ENCODE results near the gene SYT12. TPM values are rescaled to one million over a fixed set of nuclear protein-coding genes. Genes with fewer than 3 reads are reported as not detected.

SYT12 gene
- total RNA-seq, 2 donors from 2014 or later = 0.91 to 1.1 TPM

DNA sequence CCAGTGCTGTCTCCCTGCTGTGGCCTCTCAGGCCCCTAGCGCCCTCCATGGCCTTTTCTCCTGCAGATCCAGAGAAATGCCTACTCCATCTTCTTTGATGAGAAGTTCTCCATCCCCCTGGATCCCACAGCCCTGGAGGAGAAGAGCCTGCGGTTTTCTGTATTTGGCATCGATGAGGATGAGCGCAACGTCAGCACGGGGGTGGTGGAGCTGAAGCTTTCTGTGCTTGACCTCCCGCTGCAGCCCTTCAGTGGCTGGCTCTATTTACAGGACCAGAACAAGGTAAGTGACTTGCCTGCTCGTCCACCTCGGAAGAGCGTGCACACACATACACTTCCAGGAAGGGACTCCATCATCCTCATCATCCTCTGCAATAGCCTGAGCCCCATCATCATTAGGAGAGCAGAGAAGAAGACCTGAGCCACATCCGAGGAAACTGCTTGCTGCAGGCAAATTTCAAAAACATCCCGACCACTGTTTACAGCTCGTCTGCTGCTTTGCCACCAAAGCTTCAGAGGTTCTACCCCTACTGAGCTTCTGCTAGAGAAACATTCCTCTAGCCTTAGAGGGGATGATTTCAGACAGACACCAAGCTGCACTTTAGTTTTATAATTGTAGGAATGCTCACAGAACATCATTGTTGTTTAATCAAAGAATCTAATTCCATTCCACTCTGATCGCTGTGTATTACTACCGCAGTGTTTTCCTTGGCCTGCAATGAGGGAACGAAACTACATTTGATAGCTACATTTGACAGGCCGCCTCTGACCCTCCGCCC lies 20.8 kb downstream of the SYT12 start:
- TF ChIP-seq, protein P1, sequence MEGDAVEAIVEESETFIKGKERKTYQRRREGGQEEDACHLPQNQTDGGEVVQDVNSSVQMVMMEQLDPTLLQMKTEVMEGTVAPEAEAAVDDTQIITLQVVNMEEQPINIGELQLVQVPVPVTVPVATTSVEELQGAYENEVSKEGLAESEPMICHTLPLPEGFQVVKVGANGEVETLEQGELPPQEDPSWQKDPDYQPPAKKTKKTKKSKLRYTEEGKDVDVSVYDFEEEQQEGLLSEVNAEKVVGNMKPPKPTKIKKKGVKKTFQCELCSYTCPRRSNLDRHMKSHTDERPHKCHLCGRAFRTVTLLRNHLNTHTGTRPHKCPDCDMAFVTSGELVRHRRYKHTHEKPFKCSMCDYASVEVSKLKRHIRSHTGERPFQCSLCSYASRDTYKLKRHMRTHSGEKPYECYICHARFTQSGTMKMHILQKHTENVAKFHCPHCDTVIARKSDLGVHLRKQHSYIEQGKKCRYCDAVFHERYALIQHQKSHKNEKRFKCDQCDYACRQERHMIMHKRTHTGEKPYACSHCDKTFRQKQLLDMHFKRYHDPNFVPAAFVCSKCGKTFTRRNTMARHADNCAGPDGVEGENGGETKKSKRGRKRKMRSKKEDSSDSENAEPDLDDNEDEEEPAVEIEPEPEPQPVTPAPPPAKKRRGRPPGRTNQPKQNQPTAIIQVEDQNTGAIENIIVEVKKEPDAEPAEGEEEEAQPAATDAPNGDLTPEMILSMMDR (conservative IDR thresholded peaks at IDR 0.05) = no peak
- DNase-seq = no peak
- no peaks in the 10 kb centered on the region for H3K4me1 ChIP-seq (ENCODE audit: control insufficient read depth, insufficient read depth, low read length)
- H3K4me3 ChIP-seq (ENCODE audit: low read length) = no peak overlapping the region
- H3K9me3 Mint-ChIP-seq = no peaks in the 10 kb centered on the region
- no peaks in the 10 kb centered on the region for H3K4me1 Mint-ChIP-seq
- H3K9ac ChIP-seq (ENCODE audit: extremely low read depth, low read length, poor library complexity, severe bottlenecking) = no peak overlapping the region
- no peaks in the 10 kb centered on the region for H3K27me3 ChIP-seq (ENCODE audit: control insufficient read depth, insufficient read depth, low read length, poor library complexity, severe bottlenecking)
- H3K27me3 Mint-ChIP-seq (ENCODE audit: insufficient read depth) = no peaks in the 10 kb centered on the region
- no peaks in the 10 kb centered on the region for H3K9me3 ChIP-seq (ENCODE audit: control insufficient read depth, low read length)
- 92% methylated on average over 10 to 18 of the region's 18 CpGs for WGBS, 2 experiments (ENCODE audit: insufficient coverage in 1 of 2, insufficient read length in 1 of 2)
- H3K36me3 Mint-ChIP-seq (ENCODE audit: low read depth) = no peaks in the 10 kb centered on the region
- H3K4me3 Mint-ChIP-seq = no peak overlapping the region
- no peak overlapping the region for H3K27ac ChIP-seq (ENCODE audit: low read depth, low read length)
- H3K36me3 ChIP-seq (ENCODE audit: control insufficient read depth, insufficient read depth, low read length) = no peaks in the 10 kb centered on the region
- no peak overlapping the region for H3K27ac Mint-ChIP-seq

- TF ChIP-seq, protein P1 (conservative IDR thresholded peaks at IDR 0.05) = no peak
- H3K27ac ChIP-seq (ENCODE audit: low read depth, low read length) = no peak overlapping the region
- 94 to 98% methylated on average over 6 to 14 of the region's 14 CpGs for WGBS, 2 experiments (ENCODE audit: insufficient coverage in 1 of 2, insufficient read length in 1 of 2)
- H3K36me3 ChIP-seq (ENCODE audit: control insufficient read depth, insufficient read depth, low read length) = no peaks in the 10 kb centered on the region
- H3K9me3 ChIP-seq (ENCODE audit: control insufficient read depth, low read length) = no peaks in the 10 kb centered on the region
- no peak overlapping the region for H3K4me3 ChIP-seq (ENCODE audit: low read length)
- no peak overlapping the region for H3K4me3 Mint-ChIP-seq
- H3K4me1 ChIP-seq (ENCODE audit: control insufficient read depth, insufficient read depth, low read length) = no peaks in the 10 kb centered on the region
- DNase-seq = no peak
- H3K27me3 ChIP-seq (ENCODE audit: control insufficient read depth, insufficient read depth, low read length, poor library complexity, severe bottlenecking) = no peaks in the 10 kb centered on the region
- no peaks in the 10 kb centered on the region for H3K4me1 Mint-ChIP-seq
- no peak overlapping the region for H3K27ac Mint-ChIP-seq
- H3K9me3 Mint-ChIP-seq = no peaks in the 10 kb centered on the region
- H3K9ac ChIP-seq (ENCODE audit: extremely low read depth, low read length, poor library complexity, severe bottlenecking) = no peak overlapping the region
- no peaks in the 10 kb centered on the region for H3K36me3 Mint-ChIP-seq (ENCODE audit: low read depth)
- no peaks in the 10 kb centered on the region for H3K27me3 Mint-ChIP-seq (ENCODE audit: insufficient read depth)
Measured at GRCh38 chr11:67044496-67044895, 21.6 kb downstream of the SYT12 start.

DNA sequence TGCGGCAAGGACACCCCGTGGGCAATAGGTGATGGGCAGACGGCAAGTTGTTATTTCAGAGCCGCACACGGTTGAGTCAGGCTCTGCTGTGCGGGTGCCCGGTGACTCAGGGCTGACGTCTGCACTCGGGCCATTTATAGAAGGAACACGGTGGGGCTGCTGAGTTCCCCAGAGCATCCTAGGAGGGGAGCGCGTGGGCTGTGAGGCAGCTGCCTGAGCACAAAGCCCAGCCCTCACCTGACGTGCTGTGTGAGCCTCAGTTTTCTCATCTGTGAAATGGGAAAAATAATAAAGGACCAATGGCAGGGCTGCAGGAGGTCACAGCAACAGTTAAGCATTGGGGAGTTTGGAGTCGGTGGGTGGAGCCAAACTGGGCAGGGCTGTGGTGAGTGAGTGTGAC lies 22.4 kb downstream of the SYT12 start:
- Histone ChIP-seq H3K36me3 (ENCODE audit: control insufficient read depth, insufficient read depth, low read length) (no peaks in the 10 kb centered on the region), H3K4me1 (ENCODE audit: control insufficient read depth, insufficient read depth, low read length) (no peaks in the 10 kb centered on the region), H3K9ac (ENCODE audit: extremely low read depth, low read length, poor library complexity, severe bottlenecking) (no peak overlapping the region), H3K27ac (ENCODE audit: low read depth, low read length) (no peak overlapping the region), H3K4me3 (ENCODE audit: low read length) (no peak overlapping the region), H3K9me3 (ENCODE audit: control insufficient read depth, low read length) (no peaks in the 10 kb centered on the region), H3K27me3 (ENCODE audit: control insufficient read depth, insufficient read depth, low read length, poor library complexity, severe bottlenecking) (no peaks in the 10 kb centered on the region)
- no peaks in the 10 kb centered on the region for H3K36me3 Mint-ChIP-seq (ENCODE audit: low read depth)
- H3K9me3 Mint-ChIP-seq = no peaks in the 10 kb centered on the region
- no peaks in the 10 kb centered on the region for H3K27me3 Mint-ChIP-seq (ENCODE audit: insufficient read depth)
- DNase-seq = no peak
- no peak overlapping the region for H3K4me3 Mint-ChIP-seq
- H3K4me1 Mint-ChIP-seq = no peaks in the 10 kb centered on the region
- H3K27ac Mint-ChIP-seq = no peak overlapping the region
- WGBS, 2 experiments (ENCODE audit: insufficient coverage in 1 of 2, insufficient read length in 1 of 2) = 89 to 90% methylated on average over 13 to 14 of the region's 14 CpGs
- TF ChIP-seq, protein P1 (conservative IDR thresholded peaks at IDR 0.05) = no peak

All from endodermal cell (in vitro differentiated cells).